Stimulated activated memory B cell treated with anti-CD40 and anti-IgM and Interleukin-4, amounts not matched to agents 10 μg/mL and 1 μg/mL and 100 μg/mL, for 72 hours (primary cell): ENCODE results near the gene DGKD.
A peak's percentile ranks its signal among the peaks of the same experiment; 100 is the strongest.

Experiments used
- ATAC-seq: fragments of 150-1000 bp; cut with Tn5 transposase; 2 replicates; pipeline ENCODE4 v1.10.0; 2021
- H3K27ac Mint-ChIP-seq: one replicate; pipeline ENCODE4 v1.8.0; 2022; ENCODE audit warnings: mild to moderate bottlenecking, mixed read lengths
- H3K27me3 Mint-ChIP-seq: one replicate; pipeline ENCODE4 v1.8.0; 2022; ENCODE audit warnings: mixed read lengths
- H3K36me3 Mint-ChIP-seq: one replicate; pipeline ENCODE4 v1.8.0; 2022; ENCODE audit warnings: mixed read lengths
- H3K4me1 Mint-ChIP-seq: one replicate; pipeline ENCODE4 v1.8.0; 2022; ENCODE audit warnings: mixed read lengths
- H3K4me3 Mint-ChIP-seq: one replicate; pipeline ENCODE4 v1.8.0; 2022; ENCODE audit warnings: mild to moderate bottlenecking, moderate library complexity, mixed read lengths
- H3K9me3 Mint-ChIP-seq: one replicate; pipeline ENCODE4 v1.8.0; 2022; ENCODE audit warnings: mixed read lengths

DGKD gene

DNA sequence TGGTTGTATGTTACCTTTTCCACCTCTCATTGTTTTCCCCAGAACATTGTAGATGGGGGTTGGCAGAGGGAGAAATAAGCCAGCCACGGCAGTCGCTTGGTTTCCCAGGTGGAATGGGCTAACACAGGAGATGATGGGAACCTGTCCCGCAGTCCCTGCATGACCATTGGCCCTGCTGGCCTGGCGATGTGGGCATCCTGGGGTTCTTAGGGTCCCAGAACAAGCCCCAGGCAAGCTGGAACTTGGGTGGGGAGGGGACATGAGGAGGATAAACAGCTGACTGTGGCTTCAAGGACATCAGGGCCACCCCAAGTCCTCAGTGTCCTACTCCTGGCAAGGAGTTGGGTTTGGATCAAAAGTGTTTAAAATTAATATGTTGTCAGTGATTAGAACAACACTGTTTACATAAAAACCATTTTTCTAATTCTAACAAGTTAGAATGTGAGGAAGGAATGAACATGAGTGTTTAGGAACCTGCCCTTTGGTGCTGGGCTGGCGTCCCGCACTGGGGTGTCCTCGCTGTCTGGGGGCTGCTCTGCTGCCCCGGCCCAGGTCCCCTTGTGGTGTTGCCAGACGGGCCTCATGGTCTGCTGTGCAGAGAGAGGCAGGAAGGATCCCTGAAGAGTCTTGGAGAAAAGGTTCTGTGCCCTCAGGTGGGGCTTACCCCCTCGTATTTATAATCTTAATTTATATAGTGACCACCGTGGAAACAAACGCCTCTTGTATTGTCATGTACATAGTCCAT, 117.2 kb downstream of the DGKD start:
- H3K36me3 Mint-ChIP-seq: peaks cover 90% of the 10 kb centered on the region
- no peak overlapping the region for H3K4me3 Mint-ChIP-seq
- no peaks in the 10 kb centered on the region for H3K4me1 Mint-ChIP-seq
- H3K9me3 Mint-ChIP-seq: no peaks in the 10 kb centered on the region
- no peaks in the 10 kb centered on the region for H3K27me3 Mint-ChIP-seq
- ATAC-seq: no peak
- H3K27ac Mint-ChIP-seq: no peak overlapping the region

DNA sequence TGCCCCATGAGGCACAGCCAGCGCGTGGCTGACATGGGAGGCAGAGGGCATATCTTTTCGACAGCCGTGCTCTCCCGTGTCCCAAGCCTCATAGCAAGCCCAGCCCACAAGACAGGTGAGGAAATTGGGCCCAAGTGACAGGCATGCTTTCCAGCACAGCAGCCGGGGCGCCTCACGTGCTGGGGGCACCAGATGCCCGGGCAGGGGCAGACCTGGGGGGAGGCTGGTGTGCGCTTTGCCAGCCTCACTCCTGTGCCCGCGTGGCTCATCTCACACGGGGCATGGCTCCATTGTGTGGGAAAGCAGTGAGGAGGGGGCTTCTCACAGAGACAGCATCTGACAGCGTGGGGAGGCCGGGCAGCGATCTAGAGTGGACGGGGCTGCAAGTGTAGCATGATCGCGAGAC, 119.1 kb downstream of the DGKD start:
- Mint-ChIP-seq H3K27ac (no peak overlapping the region), H3K36me3 (peaks cover 80% of the 10 kb centered on the region), H3K9me3 (no peaks in the 10 kb centered on the region)

DNA sequence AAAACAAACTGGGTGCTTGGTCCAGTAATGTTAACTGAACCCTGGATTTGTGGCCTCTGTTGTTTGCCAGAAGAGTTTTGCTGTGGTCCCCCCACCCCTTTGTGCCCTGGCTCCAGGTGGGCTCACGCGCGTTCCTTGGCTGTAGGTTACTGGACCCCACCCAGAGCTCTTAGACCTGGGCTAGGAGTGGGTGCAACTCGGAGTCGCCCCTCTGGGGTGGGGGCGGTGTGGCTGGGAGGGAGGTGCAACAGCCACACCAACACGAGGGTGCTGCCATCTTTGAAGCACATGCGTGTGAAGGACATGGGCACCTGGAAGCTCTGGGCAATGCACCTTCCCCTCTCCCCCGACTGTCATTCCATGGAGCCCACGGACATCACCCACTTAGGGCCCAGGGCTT, 119.6 kb downstream of the DGKD start:
- Mint-ChIP-seq H3K9me3 (no peaks in the 10 kb centered on the region), H3K4me3 (no peak overlapping the region), H3K27ac (no peak overlapping the region), H3K27me3 (no peaks in the 10 kb centered on the region), H3K4me1 (no peaks in the 10 kb centered on the region), H3K36me3 (peaks cover 75% of the 10 kb centered on the region)
- no peak for ATAC-seq

More for the DNA sequence above, 119.1 kb downstream of the DGKD start:
- Mint-ChIP-seq H3K4me3 (no peak overlapping the region), H3K4me1 (no peaks in the 10 kb centered on the region), H3K27me3 (no peaks in the 10 kb centered on the region)
- no peak for ATAC-seq

DNA sequence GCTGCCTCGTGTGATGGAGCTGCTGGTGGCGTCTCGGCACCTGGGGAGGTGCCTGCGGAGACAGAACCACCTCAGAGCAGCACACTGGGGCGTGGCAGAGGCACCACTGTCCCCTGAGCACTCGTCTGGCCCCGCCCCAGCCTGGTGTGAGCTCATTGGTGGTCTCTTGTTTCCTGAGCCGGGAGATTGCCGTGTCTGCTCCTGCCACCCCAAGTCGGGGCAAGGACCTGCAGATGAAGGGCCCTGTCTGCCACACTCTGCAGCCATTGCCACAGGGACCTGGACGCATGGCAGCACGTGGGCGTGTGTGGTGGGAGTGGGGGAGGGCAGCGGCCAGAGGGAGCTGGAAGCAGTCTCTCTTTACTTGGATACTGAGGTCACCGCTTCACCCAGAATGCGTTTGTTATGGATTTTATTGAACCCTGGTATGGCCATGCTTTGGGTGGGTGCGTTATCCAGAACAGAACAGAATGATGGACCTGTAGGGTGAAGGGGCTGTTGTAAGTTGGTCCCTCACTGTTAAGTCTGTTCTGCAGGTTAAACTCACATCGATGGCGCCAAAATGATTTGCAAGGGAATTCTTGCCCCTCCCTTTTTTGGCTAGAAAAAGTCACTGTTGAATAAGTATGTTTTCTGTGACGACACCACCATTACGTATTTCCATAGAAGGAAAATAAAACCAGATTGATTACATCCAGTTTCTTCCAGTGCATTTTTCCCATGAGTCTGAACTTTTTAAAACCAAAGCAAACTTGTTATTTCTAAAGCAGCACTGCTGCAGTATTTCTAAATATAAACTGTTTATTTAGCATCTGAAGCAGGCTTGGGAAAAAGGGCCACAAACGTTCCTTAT, 120.2 kb downstream of the DGKD start:
- no peaks in the 10 kb centered on the region for H3K4me1 Mint-ChIP-seq
- H3K9me3 Mint-ChIP-seq: no peaks in the 10 kb centered on the region
- ATAC-seq: no peak
- no peak overlapping the region for H3K27ac Mint-ChIP-seq
- no peak overlapping the region for H3K4me3 Mint-ChIP-seq
- no peaks in the 10 kb centered on the region for H3K27me3 Mint-ChIP-seq
- H3K36me3 Mint-ChIP-seq: peaks cover 69% of the 10 kb centered on the region

DNA sequence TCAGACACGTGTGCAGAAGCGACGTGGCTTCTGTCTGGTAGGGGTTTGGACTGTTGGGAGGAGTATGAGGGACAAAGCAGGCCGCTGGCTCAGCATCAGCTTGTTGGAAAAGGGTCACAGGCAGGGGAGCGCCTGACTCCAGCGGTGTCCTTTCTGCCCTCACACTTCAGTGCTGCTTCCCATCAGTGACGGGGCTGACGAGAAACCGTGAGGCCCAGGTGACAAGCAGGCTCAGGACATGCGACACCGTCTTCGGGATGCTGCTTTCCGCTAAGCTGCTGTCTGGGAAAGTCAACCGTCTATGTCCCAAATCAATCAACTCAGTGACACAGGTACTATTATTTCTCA, 121.7 kb downstream of the DGKD start:
- ATAC-seq: no peak
- peaks cover 65% of the 10 kb centered on the region for H3K36me3 Mint-ChIP-seq
- H3K9me3 Mint-ChIP-seq: no peaks in the 10 kb centered on the region
- H3K27me3 Mint-ChIP-seq: no peaks in the 10 kb centered on the region
- H3K4me1 Mint-ChIP-seq: no peaks in the 10 kb centered on the region
- H3K27ac Mint-ChIP-seq: no peak overlapping the region
- no peak overlapping the region for H3K4me3 Mint-ChIP-seq

DNA sequence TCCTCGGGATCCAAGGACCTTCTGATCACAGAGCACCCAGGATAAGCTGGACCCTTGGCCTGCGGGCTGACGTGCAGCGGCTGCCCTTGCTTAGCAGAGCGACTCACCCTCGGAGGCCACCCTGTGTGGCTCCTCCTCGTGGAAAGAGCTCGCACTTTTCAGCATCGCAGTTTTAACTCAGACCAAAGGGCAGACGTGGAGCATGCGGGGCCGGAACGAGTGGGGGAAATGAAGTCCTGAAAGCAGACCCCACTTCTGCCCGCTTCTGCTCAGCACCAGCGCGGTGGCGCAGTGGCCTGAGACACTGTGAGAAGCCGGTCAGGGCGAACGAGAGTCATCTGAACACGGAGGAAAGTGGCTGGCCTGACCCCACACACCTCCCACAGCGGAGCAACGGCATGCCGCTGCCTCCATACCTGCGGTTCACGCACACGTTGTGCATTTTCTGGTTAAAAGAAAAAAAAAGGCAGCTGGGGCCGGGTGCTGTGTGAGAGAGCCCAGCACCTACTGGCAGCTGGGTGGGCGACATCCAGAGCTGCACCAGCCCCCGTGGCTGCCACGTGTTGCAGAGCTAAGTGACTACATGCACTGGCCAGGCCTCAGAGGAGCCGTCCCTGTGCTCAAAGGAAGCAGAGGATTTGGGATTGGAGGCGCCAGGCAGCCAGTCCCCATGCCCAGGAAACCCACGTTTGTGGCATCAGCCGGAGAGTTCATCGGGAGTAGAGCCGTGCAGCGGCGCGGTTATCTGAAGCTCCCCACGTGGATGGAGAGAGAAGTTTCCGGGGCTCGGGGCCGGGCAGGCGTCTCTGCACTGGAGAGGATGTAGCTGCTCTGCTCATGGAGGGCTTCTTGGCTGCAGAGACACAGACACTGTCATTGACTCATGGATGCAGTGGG, 122.6 kb downstream of the DGKD start:
- Mint-ChIP-seq H3K36me3 (peaks cover 64% of the 10 kb centered on the region), H3K9me3 (no peaks in the 10 kb centered on the region), H3K27me3 (no peaks in the 10 kb centered on the region), H3K4me3 (no peak overlapping the region), H3K4me1 (no peaks in the 10 kb centered on the region), H3K27ac (no peak overlapping the region)
- ATAC-seq: no peak

DNA sequence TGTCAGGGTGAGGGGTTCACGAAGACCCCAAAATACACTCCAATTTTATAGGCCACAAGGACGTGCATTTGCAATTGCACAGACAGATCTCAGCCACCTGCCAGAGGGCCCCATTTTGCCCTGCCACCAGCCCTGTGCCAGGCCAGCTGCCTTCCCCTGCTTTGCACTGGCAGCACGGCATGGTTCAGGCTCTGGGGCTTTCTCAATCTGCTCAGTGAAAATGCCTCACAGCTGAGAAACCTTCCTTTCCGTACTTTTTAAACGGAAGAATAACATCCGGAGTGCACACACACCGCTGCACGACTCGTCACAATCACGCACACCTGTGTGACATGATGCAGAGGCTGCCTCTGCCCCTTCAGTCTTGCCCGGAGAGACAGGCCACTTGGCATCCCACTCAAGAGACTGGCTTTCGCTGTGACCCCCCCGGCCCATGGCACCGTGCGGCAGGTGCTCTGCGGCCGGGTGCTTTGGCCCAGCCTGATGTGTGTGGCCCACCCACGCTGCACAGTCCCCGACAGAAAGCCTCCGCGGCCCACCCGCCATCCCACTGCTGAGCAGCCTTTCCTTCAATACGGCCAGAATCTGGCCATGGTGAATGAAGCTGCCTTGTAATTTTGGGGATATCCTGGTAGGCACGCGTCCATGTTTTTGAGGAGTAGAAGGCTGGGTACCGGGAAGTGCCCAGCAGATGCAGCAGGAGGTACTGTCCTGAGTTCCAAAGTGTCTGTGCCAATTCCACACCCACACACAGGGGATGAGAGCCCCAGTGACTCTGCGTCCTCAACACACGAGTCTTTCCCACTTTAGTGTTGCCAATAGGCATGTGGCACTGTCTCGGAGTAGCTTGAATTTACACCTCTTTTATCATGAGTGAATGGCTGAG, 123.5 kb downstream of the DGKD start:
- no peak overlapping the region for H3K4me3 Mint-ChIP-seq
- no peak overlapping the region for H3K27ac Mint-ChIP-seq
- peaks cover 58% of the 10 kb centered on the region for H3K36me3 Mint-ChIP-seq
- no peak for ATAC-seq
- no peaks in the 10 kb centered on the region for H3K9me3 Mint-ChIP-seq
- H3K4me1 Mint-ChIP-seq: no peaks in the 10 kb centered on the region
- H3K27me3 Mint-ChIP-seq: no peaks in the 10 kb centered on the region

DNA sequence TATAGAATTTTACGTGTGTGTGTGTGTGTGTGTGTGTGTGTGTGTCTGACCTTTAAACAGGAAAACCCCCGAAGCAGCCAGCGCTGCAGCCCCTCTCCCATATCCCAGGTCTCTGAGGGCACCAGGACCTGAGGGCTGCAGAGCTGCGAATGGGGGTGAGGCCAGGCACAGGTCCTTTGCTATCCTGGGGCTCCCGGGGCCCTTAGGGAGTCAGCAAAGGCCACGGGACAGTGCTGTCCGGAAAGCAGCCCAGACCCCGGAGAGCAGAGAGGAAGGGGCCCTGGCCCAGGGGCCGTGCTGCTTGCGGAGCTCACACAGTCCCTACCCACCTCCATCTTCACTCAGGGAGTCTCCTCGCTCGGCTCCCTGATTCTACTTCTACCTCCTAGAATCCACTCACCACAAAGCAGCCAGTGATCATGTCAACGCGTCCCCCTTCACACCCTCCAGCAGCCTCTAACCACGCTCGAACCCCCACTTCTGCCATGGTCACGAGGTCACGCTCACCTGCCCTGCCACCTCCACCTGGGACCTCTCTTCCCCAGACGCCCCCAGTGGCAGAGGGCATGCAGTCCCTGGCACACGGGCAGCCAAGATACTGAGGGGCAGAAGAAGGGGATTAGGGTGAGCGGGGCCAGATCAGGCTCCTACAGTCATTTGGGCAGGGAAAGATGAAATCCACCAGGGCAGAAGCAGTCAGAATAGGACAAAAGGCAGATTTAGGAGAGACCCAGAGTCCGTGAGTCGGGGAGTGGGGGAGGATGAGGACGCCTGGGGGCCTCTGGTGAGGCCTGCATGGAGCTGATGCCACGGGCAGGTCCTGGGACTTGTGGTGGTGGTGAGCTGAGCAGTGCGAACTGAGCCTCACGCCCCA, 125.6 kb downstream of the DGKD start:
- Mint-ChIP-seq H3K27me3 (no peaks in the 10 kb centered on the region), H3K36me3 (peaks cover 52% of the 10 kb centered on the region), H3K4me3 (no peak overlapping the region), H3K4me1 (no peaks in the 10 kb centered on the region), H3K9me3 (no peaks in the 10 kb centered on the region), H3K27ac (no peak overlapping the region)
- no peak for ATAC-seq

DNA sequence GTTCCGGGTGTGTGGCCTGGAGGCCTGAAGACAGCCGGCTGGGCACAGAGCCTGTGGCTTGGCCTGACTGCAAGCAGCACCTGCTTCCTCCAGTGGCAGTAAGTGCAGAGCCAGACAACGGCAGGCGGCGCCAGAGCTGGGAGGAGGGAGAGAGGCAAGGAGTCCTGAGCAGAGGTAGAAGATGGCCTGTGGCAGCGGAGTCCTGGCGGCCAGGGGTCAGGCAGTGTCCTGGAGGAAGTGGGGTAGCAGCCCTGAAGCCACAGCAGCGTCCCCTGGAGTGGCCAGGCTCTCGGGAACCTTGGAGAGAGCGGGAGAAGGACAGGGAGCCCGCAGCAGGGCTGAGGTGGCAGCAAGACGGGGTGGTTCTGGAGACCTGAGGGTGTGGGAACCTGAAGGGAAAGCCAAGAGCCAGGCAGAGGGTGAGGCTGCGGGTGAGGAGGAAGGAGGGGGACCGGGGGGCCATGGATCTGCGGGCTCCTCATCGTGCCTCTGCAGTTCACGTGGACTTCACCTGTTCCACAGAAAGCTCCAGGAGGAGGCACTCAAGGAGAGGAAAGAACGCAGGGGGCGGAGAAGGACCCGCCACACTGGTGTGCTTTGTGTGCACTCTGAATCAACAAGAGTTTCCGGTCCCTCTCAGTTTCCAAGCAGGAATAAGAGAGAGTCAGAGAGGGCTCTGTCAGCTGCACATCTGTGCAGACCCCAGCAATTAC, 126.4 kb downstream of the DGKD start:
- ATAC-seq: no peak
- peaks cover 53% of the 10 kb centered on the region for H3K36me3 Mint-ChIP-seq

DNA sequence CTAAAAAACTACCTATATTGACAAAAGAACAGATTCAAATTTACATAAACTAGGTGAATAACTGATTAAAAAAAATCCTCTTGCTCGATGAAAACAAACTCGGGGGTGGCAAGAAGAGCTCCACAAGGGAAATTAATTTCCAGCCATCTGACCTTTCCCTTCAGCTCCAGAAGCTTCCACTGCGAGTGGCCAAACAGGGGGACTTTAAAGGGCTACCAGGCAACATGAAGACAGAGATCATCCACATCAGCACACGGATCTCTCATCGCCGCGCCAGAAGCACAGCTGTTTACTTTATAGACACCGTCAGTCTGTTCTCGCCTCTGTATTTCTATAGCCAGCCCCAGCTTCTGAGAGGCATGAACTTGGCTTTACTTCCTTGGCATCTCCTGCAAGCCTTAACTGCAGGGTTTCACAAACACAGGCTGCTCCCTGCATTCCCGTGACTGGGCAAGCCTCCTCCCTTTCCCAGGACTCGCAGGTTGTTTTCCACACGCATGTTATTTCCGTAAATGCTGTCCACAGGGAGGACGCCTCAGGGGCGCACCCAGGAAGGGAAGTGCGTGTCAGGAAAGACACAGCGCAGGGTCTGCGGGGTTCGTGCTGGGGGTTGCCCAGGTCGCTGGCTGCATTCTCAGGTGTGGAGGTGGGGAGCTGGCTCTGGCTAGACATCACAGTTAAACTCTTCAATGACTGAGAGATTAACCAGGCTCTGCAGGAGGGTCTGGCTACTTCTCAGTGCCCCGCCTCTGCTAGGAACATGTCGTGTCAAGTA, 127.3 kb downstream of the DGKD start:
- Mint-ChIP-seq H3K4me3 (no peak overlapping the region), H3K9me3 (no peaks in the 10 kb centered on the region), H3K4me1 (no peaks in the 10 kb centered on the region), H3K27ac (peak overlapping the region; percentile 61), H3K36me3 (peaks cover 54% of the 10 kb centered on the region), H3K27me3 (no peaks in the 10 kb centered on the region)
- ATAC-seq: no peak

More for the DNA sequence above, 126.4 kb downstream of the DGKD start:
- Mint-ChIP-seq H3K4me3 (no peak overlapping the region), H3K27ac (no peak overlapping the region), H3K4me1 (no peaks in the 10 kb centered on the region), H3K27me3 (no peaks in the 10 kb centered on the region), H3K9me3 (no peaks in the 10 kb centered on the region)

DNA sequence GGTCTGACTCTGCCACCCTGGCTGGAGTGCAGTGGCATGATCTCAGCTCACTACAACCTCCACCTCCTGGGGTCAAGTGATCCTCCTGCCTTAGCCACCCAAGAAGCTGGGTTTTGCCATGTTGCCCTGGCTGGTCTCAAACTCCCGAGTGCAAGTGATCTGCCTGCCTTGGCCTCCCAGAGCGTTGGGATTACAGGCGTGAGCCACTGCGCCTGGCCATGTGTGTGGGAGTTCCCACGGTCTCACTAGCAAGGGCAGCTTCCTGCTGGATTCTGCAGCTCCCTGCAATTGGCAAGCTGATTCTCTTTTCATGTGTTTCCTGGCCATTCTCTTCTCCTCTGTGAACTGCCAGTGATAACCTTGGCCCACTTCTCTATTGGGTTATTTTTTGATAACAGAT, 128.3 kb downstream of the DGKD start:
- no peaks in the 10 kb centered on the region for H3K27me3 Mint-ChIP-seq
- ATAC-seq: no peak
- H3K27ac Mint-ChIP-seq: peak overlapping the region; percentile 57
- no peak overlapping the region for H3K4me3 Mint-ChIP-seq
- no peaks in the 10 kb centered on the region for H3K4me1 Mint-ChIP-seq
- H3K9me3 Mint-ChIP-seq: no peaks in the 10 kb centered on the region
- H3K36me3 Mint-ChIP-seq: peaks cover 49% of the 10 kb centered on the region

DNA sequence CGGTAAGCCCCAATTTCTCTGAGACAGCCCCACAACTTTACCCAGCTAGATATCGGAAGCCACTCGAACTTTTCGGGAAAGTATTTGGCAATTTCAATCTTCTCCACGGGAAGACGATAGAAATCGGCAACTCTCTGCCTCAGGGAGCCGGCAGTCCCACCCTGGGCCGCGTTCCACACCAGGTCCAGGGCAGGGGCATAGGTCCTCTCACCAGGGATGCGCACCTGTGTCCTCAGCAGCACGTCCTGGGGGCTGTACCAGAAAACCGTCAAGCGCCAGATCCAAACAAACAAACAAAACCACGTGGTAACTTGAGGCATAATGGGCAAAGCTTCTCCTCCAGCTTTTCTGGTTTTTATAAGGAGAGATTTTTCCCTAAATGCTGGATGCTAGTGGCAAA, 131.4 kb downstream of the DGKD start:
- Mint-ChIP-seq H3K27ac (no peak overlapping the region), H3K4me1 (no peaks in the 10 kb centered on the region), H3K9me3 (no peaks in the 10 kb centered on the region), H3K4me3 (no peak overlapping the region), H3K36me3 (peaks cover 58% of the 10 kb centered on the region), H3K27me3 (no peaks in the 10 kb centered on the region)
- ATAC-seq: no peak

DNA sequence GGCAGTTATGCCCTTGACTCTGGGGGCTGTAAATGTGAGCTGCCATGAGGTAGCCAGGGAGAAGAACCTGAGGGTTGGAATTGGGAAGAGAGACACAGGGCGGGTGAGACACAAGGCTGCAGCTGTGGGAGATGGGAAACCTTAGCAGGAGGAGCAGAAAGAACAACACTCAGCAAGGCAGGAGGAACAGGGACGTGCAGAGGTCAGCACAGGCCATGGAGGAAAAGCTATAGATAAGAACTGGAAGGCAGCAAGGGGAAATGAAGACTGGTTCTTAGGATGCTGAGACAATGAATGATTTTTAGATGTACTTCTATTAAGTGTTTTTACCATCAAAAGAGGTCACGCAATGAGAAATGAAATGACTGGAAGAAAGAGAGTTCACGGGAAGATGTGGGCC, 132.1 kb downstream of the DGKD start:
- Mint-ChIP-seq H3K9me3 (no peaks in the 10 kb centered on the region), H3K4me1 (no peaks in the 10 kb centered on the region), H3K27me3 (no peaks in the 10 kb centered on the region), H3K4me3 (no peak overlapping the region), H3K36me3 (peaks cover 63% of the 10 kb centered on the region), H3K27ac (no peak overlapping the region)
- ATAC-seq: no peak
